LNCaP clone FGC (cell line): Measurements from ENCODE around the gene CHST15.
A peak's percentile ranks its signal among the peaks of the same experiment; 100 is the strongest.

Source experiments
- DNase-seq: peaks from one replicate; pipeline ENCODE4 v3.0.0-alpha.2; 2011; ENCODE audit warnings: low read depth
- H3K4me3 ChIP-seq: 2 replicates; pipeline ENCODE4 v1.5.1; 2011; ENCODE audit warnings: mild to moderate bottlenecking, low read depth, low read length, control low read depth
- TF ChIP-seq, protein P1 (sequence below): IDR thresholded peaks from 2 replicates; pipeline ENCODE4 v1.5.1; 2012; ENCODE audit warnings: mild to moderate bottlenecking; ENCODE audit not compliant: control insufficient read depth, insufficient read depth; ENCODE audit errors: extremely low read depth

Gene CHST15, protein sequence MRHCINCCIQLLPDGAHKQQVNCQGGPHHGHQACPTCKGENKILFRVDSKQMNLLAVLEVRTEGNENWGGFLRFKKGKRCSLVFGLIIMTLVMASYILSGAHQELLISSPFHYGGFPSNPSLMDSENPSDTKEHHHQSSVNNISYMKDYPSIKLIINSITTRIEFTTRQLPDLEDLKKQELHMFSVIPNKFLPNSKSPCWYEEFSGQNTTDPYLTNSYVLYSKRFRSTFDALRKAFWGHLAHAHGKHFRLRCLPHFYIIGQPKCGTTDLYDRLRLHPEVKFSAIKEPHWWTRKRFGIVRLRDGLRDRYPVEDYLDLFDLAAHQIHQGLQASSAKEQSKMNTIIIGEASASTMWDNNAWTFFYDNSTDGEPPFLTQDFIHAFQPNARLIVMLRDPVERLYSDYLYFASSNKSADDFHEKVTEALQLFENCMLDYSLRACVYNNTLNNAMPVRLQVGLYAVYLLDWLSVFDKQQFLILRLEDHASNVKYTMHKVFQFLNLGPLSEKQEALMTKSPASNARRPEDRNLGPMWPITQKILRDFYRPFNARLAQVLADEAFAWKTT

DNA sequence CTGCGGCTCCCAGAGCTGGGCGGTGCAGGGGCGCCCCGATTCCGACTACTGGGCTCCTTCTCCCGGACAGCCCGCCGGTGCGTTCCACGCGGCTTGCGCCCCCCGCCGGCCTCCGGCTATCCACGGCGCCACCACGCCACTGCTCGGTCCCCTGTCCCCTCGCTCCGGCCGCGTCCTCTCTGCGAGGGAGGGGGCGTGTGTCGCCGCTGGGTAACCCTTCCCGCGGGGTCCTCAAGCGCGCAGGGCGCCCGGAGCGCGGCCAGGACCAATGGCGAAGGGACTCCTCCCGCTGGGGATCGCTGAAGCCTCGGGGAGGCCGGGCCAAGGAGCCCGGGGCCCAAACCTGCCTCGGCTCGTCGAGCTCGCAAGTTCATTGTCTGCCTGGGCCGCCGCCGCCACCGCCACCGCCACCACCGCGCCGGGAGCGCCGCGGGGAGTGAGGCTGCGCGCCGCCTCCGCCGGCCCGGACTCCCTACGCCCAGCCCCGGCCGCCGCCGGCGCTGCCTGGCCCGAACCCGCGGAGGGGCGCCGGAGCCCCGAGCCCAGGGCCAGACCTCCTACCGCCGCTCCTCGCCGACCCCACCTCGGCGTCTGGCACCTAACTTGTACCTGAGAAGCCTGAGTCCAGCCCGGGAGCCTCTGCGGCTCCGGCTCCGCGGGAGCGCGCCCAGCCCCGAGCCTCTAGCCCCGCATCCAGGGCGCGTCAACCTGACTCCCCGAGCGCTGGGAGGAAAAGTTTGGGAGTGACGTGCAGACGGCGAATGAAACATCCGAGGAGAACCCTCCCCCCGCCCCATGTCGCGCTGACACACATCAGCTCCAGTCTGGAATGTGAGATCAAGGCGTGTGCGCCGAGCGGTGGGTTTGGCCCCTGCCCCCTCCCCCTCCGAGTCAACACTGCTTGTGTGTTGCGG, at the start of gene CHST15:
CHST15 (minus strand) TSS at position 739 of the 914 bp plus-strand sequence. CDS start 47,386 bp downstream, outside the sequence.
- peak within 1 kb of the TSS; percentile 58 for H3K4me3 ChIP-seq
- TF ChIP-seq, protein P1, sequence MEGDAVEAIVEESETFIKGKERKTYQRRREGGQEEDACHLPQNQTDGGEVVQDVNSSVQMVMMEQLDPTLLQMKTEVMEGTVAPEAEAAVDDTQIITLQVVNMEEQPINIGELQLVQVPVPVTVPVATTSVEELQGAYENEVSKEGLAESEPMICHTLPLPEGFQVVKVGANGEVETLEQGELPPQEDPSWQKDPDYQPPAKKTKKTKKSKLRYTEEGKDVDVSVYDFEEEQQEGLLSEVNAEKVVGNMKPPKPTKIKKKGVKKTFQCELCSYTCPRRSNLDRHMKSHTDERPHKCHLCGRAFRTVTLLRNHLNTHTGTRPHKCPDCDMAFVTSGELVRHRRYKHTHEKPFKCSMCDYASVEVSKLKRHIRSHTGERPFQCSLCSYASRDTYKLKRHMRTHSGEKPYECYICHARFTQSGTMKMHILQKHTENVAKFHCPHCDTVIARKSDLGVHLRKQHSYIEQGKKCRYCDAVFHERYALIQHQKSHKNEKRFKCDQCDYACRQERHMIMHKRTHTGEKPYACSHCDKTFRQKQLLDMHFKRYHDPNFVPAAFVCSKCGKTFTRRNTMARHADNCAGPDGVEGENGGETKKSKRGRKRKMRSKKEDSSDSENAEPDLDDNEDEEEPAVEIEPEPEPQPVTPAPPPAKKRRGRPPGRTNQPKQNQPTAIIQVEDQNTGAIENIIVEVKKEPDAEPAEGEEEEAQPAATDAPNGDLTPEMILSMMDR, result peak; percentile 22; the same call in 1 of the 2 replicates
- DNase-seq, result no peak

DNA sequence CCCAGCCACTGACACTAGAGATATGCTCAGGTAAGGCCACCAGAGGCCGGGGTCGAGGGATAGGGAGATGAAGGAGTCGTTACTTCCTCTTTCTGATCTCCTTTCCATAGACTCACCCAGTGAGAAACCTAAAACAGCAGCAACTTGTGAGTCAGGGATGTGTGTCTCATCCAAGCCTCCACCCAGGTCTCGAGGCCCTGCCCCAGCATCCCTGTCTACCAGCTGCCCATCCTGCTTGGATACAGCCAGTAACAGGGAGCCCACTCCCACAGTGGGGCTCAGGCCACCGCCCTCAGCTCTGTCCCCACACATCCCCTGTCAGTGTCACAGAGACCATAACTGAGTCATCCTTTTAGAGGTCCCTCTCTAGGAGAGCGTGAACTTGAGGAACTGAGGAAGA, 49.6 kb upstream of the CHST15 start:
- TF ChIP-seq, protein P1, result no peak
- DNase-seq, result no peak

DNA sequence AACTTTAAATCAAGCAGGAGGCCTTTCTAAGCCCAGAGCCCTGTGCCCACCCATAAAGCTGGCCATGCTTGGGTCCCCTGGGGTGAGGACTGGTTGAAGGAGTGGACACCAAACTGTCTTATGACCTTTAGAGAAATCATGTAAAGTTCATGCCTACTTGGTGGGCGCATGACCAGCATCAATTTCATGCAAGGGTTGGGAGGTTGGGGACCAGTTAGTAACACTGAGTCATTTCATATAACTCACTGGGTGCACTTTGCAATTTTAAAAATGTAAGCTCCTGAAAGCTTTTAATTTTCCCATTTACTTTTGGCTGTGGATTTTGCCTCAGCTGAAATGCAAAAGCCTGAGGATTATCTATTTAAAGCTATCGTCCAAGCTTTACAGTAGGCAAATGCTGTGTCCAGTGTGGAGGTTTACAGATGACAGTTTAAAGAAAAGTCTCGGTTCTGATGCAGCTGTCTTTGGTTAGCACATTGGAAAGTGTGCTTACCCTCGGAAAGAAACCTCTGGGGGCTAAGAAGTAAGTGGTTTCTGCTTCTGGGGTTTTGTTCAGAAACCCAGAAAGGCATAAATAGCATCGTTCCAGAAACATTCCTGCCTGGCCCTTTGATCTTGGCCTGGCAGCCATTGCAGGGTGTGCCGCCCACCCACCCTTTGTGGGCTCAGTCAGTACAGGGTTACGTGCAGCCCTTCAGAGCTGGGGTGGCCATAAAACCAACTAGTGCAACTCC, 48.8 kb upstream of the CHST15 start:
- TF ChIP-seq, protein P1, result no peak
- H3K4me3 ChIP-seq, result no peak overlapping the region
- no peak for DNase-seq

More for the DNA sequence above, 49.6 kb upstream of the CHST15 start:
- H3K4me3 ChIP-seq, result no peak overlapping the region

DNA sequence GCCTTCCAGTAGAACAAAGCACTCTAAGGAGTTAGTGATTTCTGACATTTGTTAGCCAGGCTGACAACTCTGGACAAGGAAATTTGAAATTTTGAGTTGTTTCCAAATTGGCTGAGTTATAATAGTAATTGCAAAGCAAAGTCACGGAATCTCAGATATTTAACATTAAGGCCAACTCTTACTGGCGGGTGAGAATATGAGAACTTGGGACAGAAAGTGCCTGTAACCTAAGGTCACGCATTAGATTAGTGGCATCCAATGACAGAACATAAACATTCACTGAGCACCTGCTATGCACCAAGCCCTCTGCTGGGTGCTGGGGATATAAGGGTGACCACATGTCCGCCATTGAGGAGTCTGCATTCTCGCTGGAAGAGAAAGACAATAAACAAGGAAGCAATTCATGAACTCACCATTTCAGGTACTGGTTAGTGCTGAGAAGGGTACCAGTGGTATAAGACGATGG, 45.5 kb upstream of the CHST15 start:
- no peak overlapping the region for H3K4me3 ChIP-seq
- TF ChIP-seq, protein P1, result no peak
- no peak for DNase-seq

DNA sequence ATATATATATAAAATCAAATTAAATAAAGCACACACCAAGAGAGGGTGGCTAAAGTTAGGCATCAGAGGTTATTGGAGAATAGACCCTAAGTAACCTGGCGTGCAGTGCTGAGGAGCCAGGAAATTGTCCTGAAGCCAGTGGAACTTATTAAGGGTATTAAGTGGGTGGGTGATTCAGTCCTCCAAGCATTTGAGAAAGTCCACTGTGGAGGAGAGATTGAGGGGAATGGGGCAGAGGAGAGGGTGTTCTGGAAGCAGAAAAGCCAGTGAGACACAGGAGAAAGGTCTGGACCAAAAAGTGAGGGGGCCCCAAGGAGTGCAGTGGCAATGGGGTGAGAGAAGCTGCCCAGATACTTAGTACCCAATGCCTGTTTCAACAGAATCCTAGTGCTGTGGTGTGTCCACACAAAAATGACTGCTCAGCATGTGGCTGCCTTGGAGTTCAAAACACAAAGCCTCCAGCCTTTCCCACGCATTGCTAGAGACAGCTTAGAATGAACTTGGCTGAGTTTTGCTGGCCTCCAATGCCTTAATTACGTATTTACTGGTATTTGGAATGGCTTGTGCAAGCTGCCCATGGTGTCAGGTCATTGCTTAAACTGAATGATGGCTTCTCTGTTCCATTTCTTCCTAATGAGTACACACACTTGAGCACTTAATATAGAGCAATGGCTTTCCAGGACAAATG, 44.9 kb upstream of the CHST15 start:
- DNase-seq, result no peak

More for the DNA sequence above, 44.9 kb upstream of the CHST15 start:
- no peak overlapping the region for H3K4me3 ChIP-seq
- TF ChIP-seq, protein P1, result no peak
